Stimulated activated CD8-positive, alpha-beta memory T cell treated with anti-CD3 and anti-CD28 coated beads, Interleukin-12 subunit alpha, Interleukin-12 subunit beta, amount 100 ng/mL, for 24 hours (primary cell): ENCODE results near the gene RGS16.

Source experiments
- DNase-seq: peaks from one replicate; pipeline ENCODE4 v3.0.0-alpha.2; 2020; ENCODE audit errors: extremely low read depth

RGS16 gene

GRCh38 chr1:182580736-182581135 lies 23.5 kb downstream of the RGS16 start:
- no peak for DNase-seq

GRCh38 chr1:182575540-182576149 lies 28.5 kb downstream of the RGS16 start:
- no peak for DNase-seq

GRCh38 chr1:182574156-182574555 lies 30.0 kb downstream of the RGS16 start:
- DNase-seq = no peak

GRCh38 chr1:182570611-182570970 lies 33.6 kb downstream of the RGS16 start:
- no peak for DNase-seq

- DNase-seq = no peak
Observed at GRCh38 chr1:182569939-182570610, 34.1 kb downstream of the RGS16 start.

GRCh38 chr1:182568647-182569284 lies 35.4 kb downstream of the RGS16 start:
- DNase-seq = no peak

GRCh38 chr1:182567629-182568028 lies 36.6 kb downstream of the RGS16 start:
- no peak for DNase-seq

- DNase-seq = no peak
Observed at GRCh38 chr1:182565537-182565936, 38.7 kb downstream of the RGS16 start.

- DNase-seq = no peak
Observed at GRCh38 chr1:182564406-182565004, 39.7 kb downstream of the RGS16 start.

- DNase-seq = no peak
Observed at GRCh38 chr1:182563095-182563494, 41.1 kb downstream of the RGS16 start.

- no peak for DNase-seq
Observed at GRCh38 chr1:182561456-182561855, 42.7 kb downstream of the RGS16 start.

- DNase-seq = no peak
Observed at GRCh38 chr1:182560392-182560984, 43.7 kb downstream of the RGS16 start.

- DNase-seq = no peak
Observed at GRCh38 chr1:182556279-182556678, 47.9 kb downstream of the RGS16 start.

GRCh38 chr1:182555493-182555892 lies 48.7 kb downstream of the RGS16 start:
- DNase-seq = no peak

GRCh38 chr1:182552527-182552926 lies 51.7 kb downstream of the RGS16 start:
- DNase-seq = no peak

GRCh38 chr1:182549811-182550210 lies 54.4 kb downstream of the RGS16 start:
- no peak for DNase-seq

GRCh38 chr1:182549346-182549745 lies 54.8 kb downstream of the RGS16 start:
- DNase-seq = no peak
